Hepatocyte (in vitro differentiated cells): ENCODE results near the gene ROBO4. TPM values are rescaled to one million over a fixed set of nuclear protein-coding genes. Genes with fewer than 3 reads are reported as not detected.

Source experiments
- DNase-seq: peaks from one replicate; pipeline ENCODE4 v3.0.0-alpha.2; 2016; ENCODE audit warnings: low spot score
- H2AFZ ChIP-seq: fragments of 200-600 bp; sonication (generic); 2 replicates; pipeline ENCODE4 v1.6.0; 2016; ENCODE audit warnings: antibody characterized with exemption, mild to moderate bottlenecking
- H3K27ac ChIP-seq: fragments of 200-600 bp; sonication (generic); 2 replicates; pipeline ENCODE4 v1.5.1; 2016; ENCODE audit warnings: mild to moderate bottlenecking
- H3K27me3 ChIP-seq: fragments of 200-600 bp; sonication (generic); 2 replicates; pipeline ENCODE4 v1.6.1; 2016
- H3K36me3 ChIP-seq: fragments of 200-600 bp; sonication (generic); replicated peaks from 2 replicates; pipeline ENCODE4 v1.5.1; 2016; ENCODE audit warnings: low read depth; ENCODE audit not compliant: insufficient read depth
- H3K4me1 ChIP-seq: fragments of 200-600 bp; sonication (generic); 2 replicates; pipeline ENCODE4 v1.5.1; 2016; ENCODE audit warnings: mild to moderate bottlenecking, moderate library complexity; ENCODE audit not compliant: insufficient read depth
- H3K4me2 ChIP-seq: fragments of 200-600 bp; sonication (generic); 2 replicates; pipeline ENCODE4 v1.6.0; 2016
- H3K4me3 ChIP-seq: fragments of 200-600 bp; sonication (generic); 2 replicates; pipeline ENCODE4 v1.5.1; 2016; ENCODE audit warnings: mild to moderate bottlenecking
- H3K79me2 ChIP-seq: fragments of 200-600 bp; sonication (generic); 2 replicates; pipeline ENCODE4 v1.6.0; 2017; ENCODE audit warnings: mild to moderate bottlenecking
- H3K9me2 ChIP-seq: fragments of 200-600 bp; sonication (generic); replicated peaks from 2 replicates; pipeline ENCODE4 v1.6.0; 2017; ENCODE audit warnings: mild to moderate bottlenecking; ENCODE audit not compliant: insufficient read depth
- H3K9me3 ChIP-seq: fragments of 200-600 bp; sonication (generic); 2 replicates; pipeline ENCODE4 v1.5.1; 2016; ENCODE audit warnings: low read depth, mild to moderate bottlenecking
- H4K20me1 ChIP-seq: fragments of 200-600 bp; sonication (generic); 2 replicates; pipeline ENCODE4 v1.6.0; 2016; ENCODE audit warnings: mild to moderate bottlenecking; ENCODE audit not compliant: insufficient read depth, poor library complexity, severe bottlenecking
- EZH2 ChIP-seq: fragments of 200-600 bp; sonication (generic); IDR thresholded peaks from 2 replicates; pipeline ENCODE4 v1.6.1; 2016; ENCODE audit warnings: antibody characterized with exemption, mild to moderate bottlenecking, borderline replicate concordance
- EZH2phosphoT487 ChIP-seq: fragments of 200-600 bp; sonication (generic); IDR thresholded peaks from one replicate; pipeline ENCODE4 v1.6.1; 2018; ENCODE audit warnings: antibody characterized with exemption, mild to moderate bottlenecking, low read depth, moderate library complexity; ENCODE audit not compliant: unreplicated experiment, severe bottlenecking
- WGBS: methylation state at CpG from one replicate; pipeline ENCODE4 v1.1.6; 2016; ENCODE audit warnings: low lambda C conversion rate; ENCODE audit errors: missing lambda C conversion rate; 5-methylcytosine and 5-hydroxymethylcytosine counted together
- polyA plus RNA-seq: library from polyadenylated mRNA; unstranded; fragments of >200 nt; fragmentation: Nextera tagmentation; extraction: Ambion mirVana; gene quantifications from 2 replicates; pipeline ENCODE4 v1.2.1, GENCODE V29; 2016
- total RNA-seq: library from RNA; depleted of rRNA; stranded (reverse); fragments of >200 nt; gene quantifications from 2 replicates; pipeline ENCODE4 v1.2.3, GENCODE V29; 2014
- TF ChIP-seq, protein P1 (sequence below): fragments of 200-600 bp; sonication (generic); IDR thresholded peaks from 2 replicates; pipeline ENCODE4 v1.5.1; 2016; ENCODE audit warnings: antibody characterized with exemption, mild to moderate bottlenecking; ENCODE audit not compliant: poor library complexity

Gene ROBO4
- total and polyA plus RNA-seq, 2 experiments from 2014 or later: 0.28 to 2.0 TPM

DNA sequence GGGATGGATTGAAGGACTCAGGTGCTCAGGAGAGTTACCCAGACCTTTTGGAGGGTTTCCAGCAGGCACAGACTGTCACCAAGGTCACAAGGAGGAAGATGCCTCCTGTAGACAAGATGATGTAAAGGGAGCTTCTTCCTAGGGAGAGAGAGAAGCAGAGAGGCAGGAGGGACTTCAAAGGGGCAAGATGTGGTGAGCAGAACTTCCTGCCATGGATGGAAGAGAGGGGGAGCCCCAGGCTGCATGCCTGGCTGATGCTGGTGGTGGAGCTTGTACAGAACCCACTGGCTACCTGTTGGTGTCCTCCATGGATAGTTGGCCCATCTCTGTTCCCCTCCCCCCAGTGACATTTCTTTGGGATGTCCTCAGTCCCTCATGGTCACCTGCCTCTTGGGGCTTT is 25.6 kb upstream of the ROBO4 start:
- Histone ChIP-seq H3K4me2 (no peak overlapping the region), H2AFZ (no peak overlapping the region), H4K20me1 (no peaks in the 10 kb centered on the region), H3K36me3 (no peaks in the 10 kb centered on the region), H3K4me1 (no peaks in the 10 kb centered on the region), H3K79me2 (no peaks in the 10 kb centered on the region), H3K9me2 (no peaks in the 10 kb centered on the region), H3K9me3 (no peaks in the 10 kb centered on the region), H3K27me3 (peaks cover 6% of the 10 kb centered on the region), H3K4me3 (no peak overlapping the region), H3K27ac (no peak overlapping the region)
- DNase-seq: no peak
- no peak for TF ChIP-seq EZH2phosphoT487
- TF ChIP-seq, protein P1, sequence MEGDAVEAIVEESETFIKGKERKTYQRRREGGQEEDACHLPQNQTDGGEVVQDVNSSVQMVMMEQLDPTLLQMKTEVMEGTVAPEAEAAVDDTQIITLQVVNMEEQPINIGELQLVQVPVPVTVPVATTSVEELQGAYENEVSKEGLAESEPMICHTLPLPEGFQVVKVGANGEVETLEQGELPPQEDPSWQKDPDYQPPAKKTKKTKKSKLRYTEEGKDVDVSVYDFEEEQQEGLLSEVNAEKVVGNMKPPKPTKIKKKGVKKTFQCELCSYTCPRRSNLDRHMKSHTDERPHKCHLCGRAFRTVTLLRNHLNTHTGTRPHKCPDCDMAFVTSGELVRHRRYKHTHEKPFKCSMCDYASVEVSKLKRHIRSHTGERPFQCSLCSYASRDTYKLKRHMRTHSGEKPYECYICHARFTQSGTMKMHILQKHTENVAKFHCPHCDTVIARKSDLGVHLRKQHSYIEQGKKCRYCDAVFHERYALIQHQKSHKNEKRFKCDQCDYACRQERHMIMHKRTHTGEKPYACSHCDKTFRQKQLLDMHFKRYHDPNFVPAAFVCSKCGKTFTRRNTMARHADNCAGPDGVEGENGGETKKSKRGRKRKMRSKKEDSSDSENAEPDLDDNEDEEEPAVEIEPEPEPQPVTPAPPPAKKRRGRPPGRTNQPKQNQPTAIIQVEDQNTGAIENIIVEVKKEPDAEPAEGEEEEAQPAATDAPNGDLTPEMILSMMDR: no peak
- TF ChIP-seq EZH2: no peak

DNA sequence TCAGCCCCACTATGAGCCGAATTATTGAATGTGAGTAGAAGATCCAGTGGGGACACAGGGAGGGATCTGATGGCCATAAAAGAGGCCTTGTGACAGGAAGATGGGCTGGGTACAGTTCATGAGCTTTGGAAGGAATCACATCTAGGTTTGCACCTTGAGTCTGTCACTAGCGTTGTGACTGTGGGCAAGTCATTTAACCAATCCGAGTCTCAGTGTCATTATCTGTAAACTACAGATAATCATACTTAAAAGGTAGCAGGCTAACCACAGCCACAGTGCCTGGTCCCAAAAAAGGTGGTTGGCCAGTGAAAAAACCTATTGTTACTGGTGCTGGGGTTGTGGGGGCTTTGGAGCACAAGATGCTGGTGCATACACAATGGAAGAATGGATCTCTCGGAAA is 25.2 kb upstream of the ROBO4 start:
- no peak overlapping the region for H3K27ac ChIP-seq
- DNase-seq: no peak
- H3K4me2 ChIP-seq: no peak overlapping the region
- H3K9me3 ChIP-seq: no peaks in the 10 kb centered on the region
- peaks cover 6% of the 10 kb centered on the region for H3K27me3 ChIP-seq
- H3K9me2 ChIP-seq: no peaks in the 10 kb centered on the region
- no peak overlapping the region for H2AFZ ChIP-seq
- WGBS: 91% methylated on average over 4 of the region's 4 CpGs
- no peaks in the 10 kb centered on the region for H3K36me3 ChIP-seq
- no peaks in the 10 kb centered on the region for H3K79me2 ChIP-seq
- no peaks in the 10 kb centered on the region for H3K4me1 ChIP-seq
- H3K4me3 ChIP-seq: no peak overlapping the region
- H4K20me1 ChIP-seq: no peaks in the 10 kb centered on the region
- TF ChIP-seq, protein P1: no peak
- no peak for TF ChIP-seq EZH2
- no peak for TF ChIP-seq EZH2phosphoT487

DNA sequence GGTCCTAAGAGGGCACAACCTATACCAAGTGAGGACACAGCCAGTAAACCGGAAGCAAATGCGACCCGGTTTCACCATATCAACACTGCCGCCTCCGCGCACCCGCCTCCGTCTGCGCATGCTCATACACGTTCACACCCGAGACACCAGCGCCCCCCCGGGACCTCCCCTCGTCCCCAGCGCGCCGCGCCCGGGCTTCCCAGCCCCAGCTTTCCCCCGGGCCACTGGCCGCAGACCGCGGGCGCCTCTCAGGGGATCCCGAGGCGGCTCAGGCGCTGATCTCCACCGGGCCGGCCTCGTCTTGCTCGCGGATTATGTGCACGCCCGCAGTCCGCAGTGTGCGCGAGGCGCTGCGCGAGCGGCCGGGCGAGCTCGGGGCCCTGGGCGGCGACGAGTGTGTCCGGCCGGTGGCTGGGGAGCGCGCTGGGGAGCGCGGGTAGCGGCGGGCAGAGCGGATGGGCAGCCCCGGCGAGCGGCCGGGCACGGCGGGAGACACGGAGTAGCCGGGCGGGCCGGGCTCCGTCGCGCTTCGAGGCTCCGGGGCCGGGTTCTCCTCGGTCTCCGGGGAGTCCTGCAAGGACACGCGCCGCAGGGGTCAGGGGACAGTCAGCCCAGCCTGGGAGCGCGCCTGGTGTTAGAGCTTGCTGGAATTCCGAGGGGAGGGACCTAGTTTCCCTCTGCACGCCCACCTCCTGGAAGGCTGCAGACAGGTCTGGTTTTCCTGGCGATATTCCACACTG is 23.4 kb upstream of the ROBO4 start:
- Histone ChIP-seq H3K27ac (peak overlapping the region; percentile 44), H3K9me3 (no peaks in the 10 kb centered on the region), H3K27me3 (peaks cover 6% of the 10 kb centered on the region), H3K4me1 (no peaks in the 10 kb centered on the region), H4K20me1 (no peaks in the 10 kb centered on the region), H3K4me2 (peak overlapping the region; percentile 91), H3K79me2 (no peaks in the 10 kb centered on the region), H3K36me3 (no peaks in the 10 kb centered on the region), H3K4me3 (peak overlapping the region; percentile 34), H2AFZ (peak overlapping the region; percentile 81), H3K9me2 (no peaks in the 10 kb centered on the region)
- WGBS: 3% methylated on average over 47 of the region's 82 CpGs
- TF ChIP-seq EZH2phosphoT487: no peak
- no peak for TF ChIP-seq EZH2
- TF ChIP-seq, protein P1: no peak
- peak; percentile 87 for DNase-seq

DNA sequence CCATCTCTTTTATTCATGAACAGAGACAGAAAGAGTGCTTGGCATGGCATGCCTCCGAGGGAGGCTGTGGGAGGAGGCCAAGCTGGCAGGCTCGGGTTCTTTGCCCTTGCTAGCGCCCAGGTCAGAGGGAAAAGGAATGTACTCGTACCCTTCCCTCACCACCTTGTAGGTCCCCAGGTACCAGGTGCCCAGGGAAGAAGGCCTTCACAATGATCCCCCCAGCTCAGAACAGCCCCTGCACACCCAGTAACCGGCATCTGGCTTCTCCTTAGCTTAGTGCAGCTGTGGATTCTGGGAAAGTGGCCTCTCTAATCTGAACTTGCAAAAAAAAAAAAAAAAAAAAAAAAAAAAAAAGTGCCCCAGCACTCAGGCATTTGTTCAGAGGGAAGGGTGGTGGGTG is 22.7 kb upstream of the ROBO4 start:
- Histone ChIP-seq H3K9me2 (no peaks in the 10 kb centered on the region), H4K20me1 (no peaks in the 10 kb centered on the region), H2AFZ (peak overlapping the region; percentile 81), H3K4me3 (no peak overlapping the region), H3K4me1 (no peaks in the 10 kb centered on the region), H3K27ac (no peak overlapping the region), H3K36me3 (no peaks in the 10 kb centered on the region), H3K9me3 (no peaks in the 10 kb centered on the region), H3K27me3 (peaks cover 6% of the 10 kb centered on the region), H3K79me2 (no peaks in the 10 kb centered on the region), H3K4me2 (peak overlapping the region; percentile 91)
- 91% methylated on average over 5 of the region's 5 CpGs for WGBS
- DNase-seq: no peak
- TF ChIP-seq EZH2: no peak
- TF ChIP-seq, protein P1: no peak
- no peak for TF ChIP-seq EZH2phosphoT487
